Panc1 (cell line): Measurements from ENCODE around the gene ERGIC1.

Experiments used
- TCF7L2 ChIP-seq: IDR thresholded peaks from 2 replicates; pipeline ENCODE4 v1.6.1; 2011; ENCODE audit warnings: mild to moderate bottlenecking, low read depth, low read length, inconsistent platforms
- TF ChIP-seq, protein P1 (sequence below): fragments of 450-650 bp; IDR thresholded peaks from 2 replicates; pipeline ENCODE4 v1.5.1; 2017; ENCODE audit warnings: mild to moderate bottlenecking

DNA sequence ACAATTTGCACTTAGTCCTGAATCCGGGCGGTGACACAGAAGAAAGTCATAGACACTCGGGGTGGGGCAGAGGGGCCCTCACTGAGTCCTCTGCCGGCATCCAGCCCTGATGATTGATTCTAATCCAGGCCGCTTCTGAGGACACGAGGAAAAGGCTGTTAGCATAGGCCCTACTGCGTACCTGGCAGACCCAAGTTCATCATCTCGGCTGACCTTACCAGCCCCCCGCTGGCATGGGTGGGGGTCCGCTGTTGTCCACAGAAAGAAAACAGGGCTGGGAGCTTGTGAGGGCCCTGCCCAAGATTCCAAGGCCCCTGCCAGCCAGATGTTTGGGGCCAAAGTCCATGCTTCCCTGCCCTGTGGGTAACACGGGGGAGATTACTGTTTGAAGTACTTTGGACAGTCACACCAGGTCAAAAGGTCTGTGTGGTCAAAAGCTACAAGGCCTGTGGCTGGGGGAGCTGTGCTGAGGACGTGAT lies 24.5 kb downstream of the ERGIC1 start:
- TF ChIP-seq, protein P1, sequence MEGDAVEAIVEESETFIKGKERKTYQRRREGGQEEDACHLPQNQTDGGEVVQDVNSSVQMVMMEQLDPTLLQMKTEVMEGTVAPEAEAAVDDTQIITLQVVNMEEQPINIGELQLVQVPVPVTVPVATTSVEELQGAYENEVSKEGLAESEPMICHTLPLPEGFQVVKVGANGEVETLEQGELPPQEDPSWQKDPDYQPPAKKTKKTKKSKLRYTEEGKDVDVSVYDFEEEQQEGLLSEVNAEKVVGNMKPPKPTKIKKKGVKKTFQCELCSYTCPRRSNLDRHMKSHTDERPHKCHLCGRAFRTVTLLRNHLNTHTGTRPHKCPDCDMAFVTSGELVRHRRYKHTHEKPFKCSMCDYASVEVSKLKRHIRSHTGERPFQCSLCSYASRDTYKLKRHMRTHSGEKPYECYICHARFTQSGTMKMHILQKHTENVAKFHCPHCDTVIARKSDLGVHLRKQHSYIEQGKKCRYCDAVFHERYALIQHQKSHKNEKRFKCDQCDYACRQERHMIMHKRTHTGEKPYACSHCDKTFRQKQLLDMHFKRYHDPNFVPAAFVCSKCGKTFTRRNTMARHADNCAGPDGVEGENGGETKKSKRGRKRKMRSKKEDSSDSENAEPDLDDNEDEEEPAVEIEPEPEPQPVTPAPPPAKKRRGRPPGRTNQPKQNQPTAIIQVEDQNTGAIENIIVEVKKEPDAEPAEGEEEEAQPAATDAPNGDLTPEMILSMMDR: no peak
- TF ChIP-seq TCF7L2: peak; percentile 50; the same call in 1 of the 2 replicates
